ENCODE measurements around the gene ZNF827.

Gene ZNF827

GRCh38 chr4:145885666-145886065 lies 53.0 kb downstream of the ZNF827 start:
- DNase-seq, result no peak

GRCh38 chr4:145884775-145885174 lies 53.8 kb downstream of the ZNF827 start:
- no peak for DNase-seq

- no peak for DNase-seq
Observed at GRCh38 chr4:145883101-145883694, 55.4 kb downstream of the ZNF827 start.

GRCh38 chr4:145882604-145883003 lies 56.0 kb downstream of the ZNF827 start:
- no peak for DNase-seq

- DNase-seq, result no peak
Observed at GRCh38 chr4:145881989-145882388, 56.6 kb downstream of the ZNF827 start.

- no peak for DNase-seq
Observed at GRCh38 chr4:145881576-145881975, 57.0 kb downstream of the ZNF827 start.

GRCh38 chr4:145880355-145880960 lies 58.2 kb downstream of the ZNF827 start:
- no peak for DNase-seq

GRCh38 chr4:145879598-145879997 lies 59.0 kb downstream of the ZNF827 start:
- DNase-seq, result no peak

- DNase-seq, result no peak
Observed at GRCh38 chr4:145878501-145879435, 59.9 kb downstream of the ZNF827 start.

- DNase-seq, result no peak
Observed at GRCh38 chr4:145876531-145877180, 62.0 kb downstream of the ZNF827 start.

- no peak for DNase-seq
Observed at GRCh38 chr4:145873901-145874300, 64.7 kb downstream of the ZNF827 start.

- DNase-seq, result no peak
Observed at GRCh38 chr4:145871209-145871608, 67.4 kb downstream of the ZNF827 start.

GRCh38 chr4:145870155-145871020 lies 68.2 kb downstream of the ZNF827 start:
- no peak for DNase-seq

GRCh38 chr4:145868637-145869409 lies 69.8 kb downstream of the ZNF827 start:
- no peak for DNase-seq

GRCh38 chr4:145867406-145867805 lies 71.2 kb downstream of the ZNF827 start:
- no peak for DNase-seq

GRCh38 chr4:145866991-145867390 lies 71.6 kb downstream of the ZNF827 start:
- no peak for DNase-seq

- no peak for DNase-seq
Observed at GRCh38 chr4:145865274-145865941, 73.2 kb downstream of the ZNF827 start.

- DNase-seq, result no peak
Observed at GRCh38 chr4:145863191-145863590, 75.4 kb downstream of the ZNF827 start.

GRCh38 chr4:145861336-145862318 lies 77.0 kb downstream of the ZNF827 start:
- no peak for DNase-seq

GRCh38 chr4:145860897-145861296 lies 77.7 kb downstream of the ZNF827 start:
- DNase-seq, result no peak
